Measurements from ENCODE around the gene CDH18. TPM values are rescaled to one million over a fixed set of nuclear protein-coding genes. Genes with fewer than 3 reads are reported as not detected.

Gene CDH18
- total and polyA plus RNA-seq, 2 donors (not counting 1 experiment from before 2014, with no cell fraction given) = 0.16 to 0.33 TPM

DNA sequence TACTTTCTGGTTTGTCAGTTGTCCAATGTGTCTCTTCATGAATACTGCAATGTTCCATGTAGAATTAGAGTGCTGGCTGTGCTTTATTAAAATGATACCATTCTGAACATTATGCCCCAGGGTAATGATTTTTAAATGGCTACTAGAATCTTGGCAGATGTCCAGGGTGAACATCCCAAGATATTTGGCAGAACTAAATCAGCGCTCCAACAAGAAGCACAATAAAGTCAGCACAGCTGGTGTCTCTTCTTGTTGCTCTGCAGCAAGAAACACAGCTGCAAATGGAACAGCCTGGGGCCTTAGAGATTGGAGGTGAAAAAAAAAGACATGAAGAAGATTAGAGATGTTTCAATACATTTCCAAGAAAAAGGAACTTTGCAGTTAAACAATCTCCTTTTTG, 248.3 kb downstream of the CDH18 start:
- H3K79me2 ChIP-seq (ENCODE audit: control insufficient read depth, insufficient read depth, low read length) = no peaks in the 10 kb centered on the region

GRCh38 chr5:19734776-19735175, 253.2 kb downstream of the CDH18 start:
- Histone ChIP-seq H3K9me3 (ENCODE audit: control insufficient read depth, insufficient read depth, low read depth, low read length) (peaks cover 1% of the 10 kb centered on the region), H3K4me1 (ENCODE audit: control insufficient read depth, extremely low read depth, insufficient read depth, low read length) (no peaks in the 10 kb centered on the region), H3K27me3 (ENCODE audit: control insufficient read depth, insufficient read depth, low read length) (no peaks in the 10 kb centered on the region), H3K27ac (ENCODE audit: insufficient read depth, low read length) (no peak overlapping the region), H3K4me3 (replicated peaks in 1 of 4; ENCODE audit: control extremely low read depth in 1 of 4, insufficient read depth in 1 of 4, low read depth in 3 of 4, low read length in 4 of 4) (no peak overlapping the region), H3K4me2 (ENCODE audit: extremely low read depth, insufficient read depth, low read length) (no peak overlapping the region), H4K20me1 (ENCODE audit: control insufficient read depth, extremely low read depth, insufficient read depth, low read length) (no peaks in the 10 kb centered on the region), H2AFZ (ENCODE audit: low read length) (no peak overlapping the region), H3K79me2 (ENCODE audit: control insufficient read depth, insufficient read depth, low read length) (no peaks in the 10 kb centered on the region), H3K36me3 (ENCODE audit: control insufficient read depth, insufficient read depth, low read length) (no peaks in the 10 kb centered on the region), H3K9ac (ENCODE audit: insufficient read depth, low read length) (no peak overlapping the region)
- peak in 1 of 2 donors; percentile 8 for DNase-seq (ENCODE audit: low read depth in 2 of 2)
- TF ChIP-seq, protein P1, sequence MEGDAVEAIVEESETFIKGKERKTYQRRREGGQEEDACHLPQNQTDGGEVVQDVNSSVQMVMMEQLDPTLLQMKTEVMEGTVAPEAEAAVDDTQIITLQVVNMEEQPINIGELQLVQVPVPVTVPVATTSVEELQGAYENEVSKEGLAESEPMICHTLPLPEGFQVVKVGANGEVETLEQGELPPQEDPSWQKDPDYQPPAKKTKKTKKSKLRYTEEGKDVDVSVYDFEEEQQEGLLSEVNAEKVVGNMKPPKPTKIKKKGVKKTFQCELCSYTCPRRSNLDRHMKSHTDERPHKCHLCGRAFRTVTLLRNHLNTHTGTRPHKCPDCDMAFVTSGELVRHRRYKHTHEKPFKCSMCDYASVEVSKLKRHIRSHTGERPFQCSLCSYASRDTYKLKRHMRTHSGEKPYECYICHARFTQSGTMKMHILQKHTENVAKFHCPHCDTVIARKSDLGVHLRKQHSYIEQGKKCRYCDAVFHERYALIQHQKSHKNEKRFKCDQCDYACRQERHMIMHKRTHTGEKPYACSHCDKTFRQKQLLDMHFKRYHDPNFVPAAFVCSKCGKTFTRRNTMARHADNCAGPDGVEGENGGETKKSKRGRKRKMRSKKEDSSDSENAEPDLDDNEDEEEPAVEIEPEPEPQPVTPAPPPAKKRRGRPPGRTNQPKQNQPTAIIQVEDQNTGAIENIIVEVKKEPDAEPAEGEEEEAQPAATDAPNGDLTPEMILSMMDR (conservative IDR thresholded peaks at IDR 0.05 in 1 of 2, IDR thresholded peaks at IDR 0.05 in 1 of 2; ENCODE audit: low read depth in 1 of 2, low read length in 2 of 2) = no peak
- TF ChIP-seq EZH2 (IDR thresholded peaks at IDR 0.05; ENCODE audit: low read length, missing control alignments) = no peak

More for the DNA sequence above, 248.3 kb downstream of the CDH18 start:
- Histone ChIP-seq H3K27ac (ENCODE audit: insufficient read depth, low read length) (no peak overlapping the region), H3K9ac (ENCODE audit: insufficient read depth, low read length) (no peak overlapping the region), H3K27me3 (ENCODE audit: control insufficient read depth, insufficient read depth, low read length) (no peaks in the 10 kb centered on the region), H3K4me2 (ENCODE audit: extremely low read depth, insufficient read depth, low read length) (no peak overlapping the region), H3K36me3 (ENCODE audit: control insufficient read depth, insufficient read depth, low read length) (no peaks in the 10 kb centered on the region), H3K4me1 (ENCODE audit: control insufficient read depth, extremely low read depth, insufficient read depth, low read length) (no peaks in the 10 kb centered on the region), H3K4me3 (replicated peaks in 1 of 4; ENCODE audit: control extremely low read depth in 1 of 4, insufficient read depth in 1 of 4, low read depth in 3 of 4, low read length in 4 of 4) (no peak overlapping the region), H4K20me1 (ENCODE audit: control insufficient read depth, extremely low read depth, insufficient read depth, low read length) (no peaks in the 10 kb centered on the region), H2AFZ (ENCODE audit: low read length) (no peak overlapping the region), H3K9me3 (ENCODE audit: control insufficient read depth, insufficient read depth, low read depth, low read length) (peaks cover 1% of the 10 kb centered on the region)
- no peak for TF ChIP-seq EZH2 (IDR thresholded peaks at IDR 0.05; ENCODE audit: low read length, missing control alignments)
- TF ChIP-seq, protein P1 (conservative IDR thresholded peaks at IDR 0.05 in 1 of 2, IDR thresholded peaks at IDR 0.05 in 1 of 2; ENCODE audit: low read depth in 1 of 2, low read length in 2 of 2) = no peak
- DNase-seq (ENCODE audit: low read depth in 2 of 2) = peak in 1 of 2 donors; percentile 3

DNA sequence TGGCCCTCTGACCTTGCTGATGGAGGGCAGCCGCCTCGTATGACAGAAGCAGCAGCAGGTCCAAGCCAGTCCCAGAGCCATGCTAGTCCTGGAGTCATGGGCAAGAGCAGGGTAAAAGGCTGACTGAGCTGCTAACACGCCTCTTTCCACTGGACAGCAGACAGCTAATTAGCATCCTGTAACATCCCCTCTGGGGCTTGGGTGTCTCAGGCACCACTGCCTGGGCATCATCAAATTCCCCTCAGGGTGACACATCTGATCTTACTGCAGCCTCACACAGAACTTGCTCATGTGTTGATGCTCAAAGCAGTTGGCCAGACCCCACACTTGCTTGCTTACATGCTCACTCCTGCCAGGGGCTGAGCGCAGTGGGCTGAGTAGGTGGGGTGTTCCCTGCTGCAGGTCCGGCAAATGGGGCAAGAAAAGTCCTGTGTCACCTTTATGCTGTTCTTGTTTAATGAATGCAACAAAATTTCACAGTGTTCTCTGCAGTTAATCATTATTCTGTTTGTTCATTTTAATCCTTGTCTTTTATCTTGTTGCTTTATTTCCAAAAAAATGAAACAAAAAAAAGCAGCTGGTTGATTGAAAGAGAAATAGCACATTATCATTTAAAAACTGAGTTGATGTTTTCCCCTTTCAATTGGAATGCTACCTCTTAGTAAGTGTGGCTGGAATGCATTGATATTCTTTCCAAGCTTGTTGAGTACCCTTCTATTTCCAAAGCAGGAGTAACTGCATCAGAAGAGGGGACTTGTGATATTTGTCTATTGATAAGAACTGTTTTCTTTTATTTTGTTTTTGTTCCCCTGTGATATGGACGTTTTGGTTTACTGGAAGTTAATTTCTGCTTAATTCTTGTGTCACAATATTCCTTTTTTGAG, 254.1 kb downstream of the CDH18 start:
- Histone ChIP-seq H2AFZ (ENCODE audit: low read length) (no peak overlapping the region), H3K4me3 (replicated peaks in 1 of 4; ENCODE audit: control extremely low read depth in 1 of 4, insufficient read depth in 1 of 4, low read depth in 3 of 4, low read length in 4 of 4) (no peak overlapping the region), H3K79me2 (ENCODE audit: control insufficient read depth, insufficient read depth, low read length) (no peaks in the 10 kb centered on the region), H3K4me2 (ENCODE audit: extremely low read depth, insufficient read depth, low read length) (no peak overlapping the region), H3K27me3 (ENCODE audit: control insufficient read depth, insufficient read depth, low read length) (no peaks in the 10 kb centered on the region), H4K20me1 (ENCODE audit: control insufficient read depth, extremely low read depth, insufficient read depth, low read length) (no peaks in the 10 kb centered on the region), H3K9me3 (ENCODE audit: control insufficient read depth, insufficient read depth, low read depth, low read length) (peaks cover 1% of the 10 kb centered on the region), H3K4me1 (ENCODE audit: control insufficient read depth, extremely low read depth, insufficient read depth, low read length) (no peaks in the 10 kb centered on the region), H3K27ac (ENCODE audit: insufficient read depth, low read length) (no peak overlapping the region), H3K36me3 (ENCODE audit: control insufficient read depth, insufficient read depth, low read length) (no peaks in the 10 kb centered on the region), H3K9ac (ENCODE audit: insufficient read depth, low read length) (no peak overlapping the region)
- peak in 1 of 2 donors; percentile 2 for DNase-seq (ENCODE audit: low read depth in 2 of 2)
- TF ChIP-seq, protein P1 (conservative IDR thresholded peaks at IDR 0.05 in 1 of 2, IDR thresholded peaks at IDR 0.05 in 1 of 2; ENCODE audit: low read depth in 1 of 2, low read length in 2 of 2) = no peak
- no peak for TF ChIP-seq EZH2 (IDR thresholded peaks at IDR 0.05; ENCODE audit: low read length, missing control alignments)

Data from fibroblast of lung (primary cell).